RWPE2 (cell line): ENCODE results near the gene TOMM34.

Experiments
- ATAC-seq: fragments of 200-7000 bp; cut with Tn5 transposase; 3 replicates; pipeline ENCODE4 v1.9.1; 2021; ENCODE audit warnings: low read depth
- DNase-seq: peaks from one replicate; pipeline ENCODE4 v3.0.0-alpha.2; 2020; ENCODE audit warnings: low spot score
- H3K27ac ChIP-seq: fragments of 450-650 bp; 2 replicates; pipeline ENCODE4 v1.5.1; 2017; ENCODE audit warnings: mild to moderate bottlenecking; ENCODE audit not compliant: poor library complexity, severe bottlenecking
- H3K27me3 ChIP-seq: fragments of 250-450 bp; sonication (Bioruptor Pico); 2 replicates; pipeline ENCODE4 v1.5.1; 2021; ENCODE audit warnings: mild to moderate bottlenecking, moderate library complexity; ENCODE audit not compliant: insufficient read depth, poor library complexity, severe bottlenecking
- H3K36me3 ChIP-seq: fragments of 250-450 bp; sonication (Bioruptor Pico); 2 replicates; pipeline ENCODE4 v1.5.1; 2020; ENCODE audit warnings: low read depth, mild to moderate bottlenecking, moderate library complexity
- H3K4me1 ChIP-seq: fragments of 250-450 bp; sonication (Bioruptor Pico); 2 replicates; pipeline ENCODE4 v1.5.1; 2021; ENCODE audit warnings: mild to moderate bottlenecking, moderate library complexity; ENCODE audit not compliant: insufficient read depth, poor library complexity, severe bottlenecking
- H3K4me3 ChIP-seq: fragments of 250-450 bp; sonication (Bioruptor Pico); 2 replicates; pipeline ENCODE4 v1.5.1; 2021; ENCODE audit warnings: mild to moderate bottlenecking, moderate library complexity; ENCODE audit not compliant: severe bottlenecking
- H3K9me3 ChIP-seq: fragments of 250-450 bp; sonication (Bioruptor Pico); 2 replicates; pipeline ENCODE4 v1.5.1; 2021; ENCODE audit warnings: mild to moderate bottlenecking, moderate library complexity; ENCODE audit not compliant: severe bottlenecking
- CTCF ChIP-seq: fragments of 450-650 bp; IDR thresholded peaks from one replicate; pipeline ENCODE4 v1.5.1; 2017; ENCODE audit warnings: mild to moderate bottlenecking, moderate library complexity; ENCODE audit not compliant: poor library complexity, severe bottlenecking

Gene TOMM34

DNA sequence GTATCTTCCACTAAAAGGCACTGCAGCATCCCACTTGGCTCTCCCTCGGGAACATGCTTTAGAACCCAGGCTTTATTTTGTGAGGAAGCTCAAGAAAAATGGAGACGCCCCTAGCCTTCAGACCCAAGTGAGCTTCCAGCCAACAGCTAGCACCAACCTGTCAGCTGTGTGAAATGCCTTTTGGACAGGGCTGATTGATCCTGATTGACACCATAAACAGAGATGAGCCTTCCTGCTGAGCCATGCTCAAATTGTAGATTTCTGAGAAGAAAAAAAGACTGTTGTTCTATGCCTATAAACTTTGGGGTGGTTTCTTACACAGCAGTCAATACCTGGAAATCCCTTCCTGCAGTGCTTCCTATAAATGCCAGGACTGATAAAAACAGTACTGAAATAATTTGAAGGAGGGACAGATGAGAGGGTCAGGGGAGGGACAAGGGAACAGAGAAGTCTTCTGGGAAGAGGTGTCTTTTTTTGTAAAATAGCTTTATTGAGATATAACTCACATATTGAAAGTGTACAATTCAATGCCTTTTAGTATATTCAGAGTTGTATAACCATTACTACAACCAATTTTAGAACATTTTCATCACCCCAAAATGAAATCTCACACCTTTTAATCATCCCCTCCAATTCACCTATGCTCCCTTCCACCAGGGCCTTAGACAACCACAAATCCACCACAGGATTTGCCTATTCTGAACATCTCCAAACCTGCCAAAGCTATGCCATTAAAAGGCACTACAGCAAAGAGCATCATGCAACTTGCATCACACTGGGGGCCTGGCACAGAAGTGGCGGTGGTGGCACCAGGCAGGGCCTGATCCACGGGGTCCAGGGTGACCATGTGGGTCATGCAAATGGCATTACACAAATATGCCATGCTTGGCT lies 3.4 kb upstream of the TOMM34 start:
- Histone ChIP-seq H3K4me1 (peaks cover 30% of the 10 kb centered on the region), H3K27ac (no peak overlapping the region), H3K4me3 (no peak overlapping the region), H3K27me3 (no peaks in the 10 kb centered on the region), H3K9me3 (no peaks in the 10 kb centered on the region), H3K36me3 (peaks cover 3% of the 10 kb centered on the region)
- ATAC-seq (no peak), DNase-seq (no peak)
- no peak for TF ChIP-seq CTCF

DNA sequence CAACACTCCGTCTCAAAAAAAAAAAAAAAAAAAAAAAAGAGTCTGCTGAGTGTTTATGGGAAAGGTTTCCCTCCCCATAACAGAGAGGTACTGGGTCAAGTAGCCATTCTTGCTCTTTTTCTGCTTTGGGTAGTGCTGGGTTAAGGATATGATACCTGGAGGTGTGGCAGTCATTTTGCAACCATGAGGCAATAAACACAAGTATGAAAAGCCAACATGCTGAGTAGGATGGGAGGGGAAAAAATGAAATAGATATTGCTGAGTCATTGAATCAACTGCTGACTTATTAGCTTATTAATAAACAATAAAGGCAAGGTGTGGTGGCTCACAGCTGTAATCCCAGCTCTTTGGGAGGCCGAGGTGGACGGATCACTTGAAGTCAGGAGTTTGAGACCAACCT lies 2.3 kb upstream of the TOMM34 start:
- no peaks in the 10 kb centered on the region for H3K27me3 ChIP-seq
- TF ChIP-seq CTCF: no peak
- DNase-seq: no peak
- H3K9me3 ChIP-seq: no peaks in the 10 kb centered on the region
- H3K27ac ChIP-seq: no peak overlapping the region
- no peak for ATAC-seq
- peaks cover 12% of the 10 kb centered on the region for H3K36me3 ChIP-seq
- peaks cover 29% of the 10 kb centered on the region for H3K4me1 ChIP-seq
- no peak overlapping the region for H3K4me3 ChIP-seq

DNA sequence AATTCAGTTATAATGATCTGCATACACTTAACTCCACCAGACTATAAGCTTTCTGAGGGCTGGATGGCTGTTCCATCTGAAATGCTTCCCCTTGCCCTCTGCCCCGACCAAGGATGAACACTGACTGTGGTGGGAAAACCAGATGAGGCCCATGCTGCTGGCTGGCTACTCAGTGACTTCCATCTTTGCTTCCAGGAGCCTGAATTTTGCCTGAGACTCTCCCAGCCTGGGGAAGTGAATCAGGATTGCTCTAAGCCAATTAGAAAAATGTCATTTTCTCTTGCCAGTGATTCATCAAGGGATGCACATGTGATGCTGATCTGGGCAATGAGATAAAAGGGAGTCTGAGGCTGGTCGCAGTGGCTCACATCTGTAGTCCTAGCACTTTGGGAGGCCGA lies 1.7 kb upstream of the TOMM34 start:
- Histone ChIP-seq H3K9me3 (no peaks in the 10 kb centered on the region), H3K4me3 (no peak overlapping the region), H3K4me1 (peaks cover 25% of the 10 kb centered on the region), H3K36me3 (peaks cover 17% of the 10 kb centered on the region), H3K27me3 (no peaks in the 10 kb centered on the region), H3K27ac (no peak overlapping the region)
- ATAC-seq: no peak
- TF ChIP-seq CTCF: no peak
- DNase-seq: no peak

GRCh38 chr20:44961011-44961869 lies 1.0 kb upstream of the TOMM34 start:
- ATAC-seq (no peak), DNase-seq (no peak)
- peaks cover 21% of the 10 kb centered on the region for H3K36me3 ChIP-seq
- TF ChIP-seq CTCF: no peak
- no peak overlapping the region for H3K4me3 ChIP-seq
- no peaks in the 10 kb centered on the region for H3K27me3 ChIP-seq
- H3K4me1 ChIP-seq: peaks cover 29% of the 10 kb centered on the region
- no peaks in the 10 kb centered on the region for H3K9me3 ChIP-seq
- peak overlapping the region; percentile 81 for H3K27ac ChIP-seq
